T-helper 2 cell (primary cell): Measurements from ENCODE around the gene VKORC1.

Experiments
- DNase-seq, 5 experiments: peaks; one replicate each; pipeline versions ENCODE4 v3.0.0 to v3.0.0-alpha.2; 2012 to 2022

The VKORC1 gene

DNA sequence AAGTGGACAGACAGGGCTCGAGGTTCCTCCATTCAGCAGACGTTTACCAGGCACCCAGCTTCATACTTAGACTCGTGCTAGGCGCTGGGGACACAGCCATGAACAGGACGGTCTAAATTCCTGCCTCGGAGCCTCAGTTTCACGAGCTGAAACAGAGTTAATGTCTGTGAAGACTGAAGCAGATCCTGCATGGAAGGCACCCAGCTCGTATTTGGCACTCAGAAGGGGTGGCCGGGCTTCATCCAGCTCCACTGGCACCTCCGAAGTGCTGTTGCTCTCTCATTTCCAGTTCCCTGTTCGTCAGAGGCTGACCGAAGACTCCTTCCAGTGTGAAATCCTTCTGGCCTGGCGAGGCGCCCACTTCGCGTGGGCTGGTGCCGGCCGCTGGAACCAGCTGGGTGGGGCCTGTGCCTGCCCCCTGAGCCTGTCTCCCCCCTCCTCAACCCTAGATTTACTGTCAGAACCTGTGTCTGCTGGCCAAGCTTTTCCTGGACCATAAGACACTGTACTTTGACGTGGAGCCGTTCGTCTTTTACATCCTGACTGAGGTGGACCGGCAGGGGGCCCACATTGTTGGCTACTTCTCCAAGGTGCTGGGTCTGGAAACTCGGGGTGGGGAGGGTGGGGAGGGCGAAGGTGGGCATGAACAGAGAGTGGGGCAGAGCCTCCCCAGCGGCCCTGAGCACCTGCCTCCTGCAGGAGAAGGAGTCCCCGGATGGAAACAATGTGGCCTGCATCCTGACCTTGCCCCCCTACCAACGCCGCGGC, 35.2 kb upstream of the VKORC1 start:
- no peak for DNase-seq

- no peak for DNase-seq
These were observed 34.3 kb upstream of the VKORC1 start for GRCh38 chr16:31128711-31129567.

DNA sequence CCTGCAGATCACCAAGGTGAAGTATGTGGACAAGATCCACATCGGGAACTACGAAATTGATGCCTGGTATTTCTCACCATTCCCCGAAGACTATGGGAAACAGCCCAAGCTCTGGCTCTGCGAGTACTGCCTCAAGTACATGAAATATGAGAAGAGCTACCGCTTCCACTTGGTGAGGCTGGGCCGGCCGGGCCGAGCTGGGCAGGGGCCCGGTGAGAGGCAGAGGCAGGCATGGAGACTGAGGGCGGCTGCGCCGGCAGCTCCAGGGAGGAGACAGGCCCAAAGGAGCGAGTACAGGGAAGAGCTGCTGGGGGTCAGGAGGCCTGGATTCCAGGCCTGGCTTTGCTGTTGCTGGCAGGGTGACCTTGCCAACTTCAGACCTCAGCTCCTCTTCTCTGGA, 32.6 kb upstream of the VKORC1 start:
- no peak for DNase-seq

DNA sequence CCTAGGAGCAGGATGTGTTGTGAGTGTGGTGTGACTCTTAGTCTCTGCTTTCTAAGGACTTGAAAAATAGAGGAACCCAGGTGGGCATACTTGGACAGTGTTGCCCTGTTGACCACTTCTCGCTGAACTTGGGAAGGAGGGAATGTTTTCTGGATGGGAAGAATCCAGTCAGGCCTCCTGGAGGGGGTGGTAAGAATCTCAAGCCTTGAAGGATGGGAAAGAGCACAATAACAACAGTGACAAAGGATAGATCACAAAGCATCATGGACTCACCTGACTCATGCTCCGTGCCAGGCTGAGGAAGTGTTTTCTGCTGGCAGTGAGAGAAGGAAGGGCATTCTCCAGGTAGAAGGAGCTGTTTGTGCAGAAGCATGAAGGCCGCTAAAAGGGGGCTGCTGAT, 31.2 kb upstream of the VKORC1 start:
- no peak for DNase-seq

- no peak for DNase-seq
These were observed 25.5 kb upstream of the VKORC1 start for GRCh38 chr16:31120129-31120528.

- DNase-seq: no peak
These were observed 23.9 kb upstream of the VKORC1 start for GRCh38 chr16:31118223-31119155.

GRCh38 chr16:31117384-31118222, 23.0 kb upstream of the VKORC1 start, which contains the start of gene KAT8:
Gene KAT8, plus strand, starts transcription at chr16:31117664. Its CDS starts 18 bp downstream, at chr16:31117682.
- peak; percentile 94 to 98 (median 95) for DNase-seq

DNA sequence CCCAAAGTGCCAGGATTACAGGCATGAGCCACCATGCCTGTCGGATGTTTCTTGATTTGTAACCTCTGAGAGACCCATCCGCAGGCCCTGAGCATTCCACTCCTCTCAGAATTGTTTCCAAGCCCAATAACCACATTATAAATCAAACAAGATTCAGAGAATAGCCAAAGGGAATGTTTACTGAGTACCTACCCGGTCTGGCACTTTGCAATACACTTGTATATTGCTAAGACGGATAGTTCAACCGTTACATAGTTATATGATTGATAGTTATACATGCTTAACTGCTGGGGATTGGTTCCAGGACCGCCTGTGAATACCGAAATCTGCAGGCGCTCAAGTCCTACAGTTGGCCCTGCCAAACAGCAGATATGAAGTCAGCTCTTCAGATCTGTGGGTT, 19.9 kb upstream of the VKORC1 start:
- no peak for DNase-seq

DNA sequence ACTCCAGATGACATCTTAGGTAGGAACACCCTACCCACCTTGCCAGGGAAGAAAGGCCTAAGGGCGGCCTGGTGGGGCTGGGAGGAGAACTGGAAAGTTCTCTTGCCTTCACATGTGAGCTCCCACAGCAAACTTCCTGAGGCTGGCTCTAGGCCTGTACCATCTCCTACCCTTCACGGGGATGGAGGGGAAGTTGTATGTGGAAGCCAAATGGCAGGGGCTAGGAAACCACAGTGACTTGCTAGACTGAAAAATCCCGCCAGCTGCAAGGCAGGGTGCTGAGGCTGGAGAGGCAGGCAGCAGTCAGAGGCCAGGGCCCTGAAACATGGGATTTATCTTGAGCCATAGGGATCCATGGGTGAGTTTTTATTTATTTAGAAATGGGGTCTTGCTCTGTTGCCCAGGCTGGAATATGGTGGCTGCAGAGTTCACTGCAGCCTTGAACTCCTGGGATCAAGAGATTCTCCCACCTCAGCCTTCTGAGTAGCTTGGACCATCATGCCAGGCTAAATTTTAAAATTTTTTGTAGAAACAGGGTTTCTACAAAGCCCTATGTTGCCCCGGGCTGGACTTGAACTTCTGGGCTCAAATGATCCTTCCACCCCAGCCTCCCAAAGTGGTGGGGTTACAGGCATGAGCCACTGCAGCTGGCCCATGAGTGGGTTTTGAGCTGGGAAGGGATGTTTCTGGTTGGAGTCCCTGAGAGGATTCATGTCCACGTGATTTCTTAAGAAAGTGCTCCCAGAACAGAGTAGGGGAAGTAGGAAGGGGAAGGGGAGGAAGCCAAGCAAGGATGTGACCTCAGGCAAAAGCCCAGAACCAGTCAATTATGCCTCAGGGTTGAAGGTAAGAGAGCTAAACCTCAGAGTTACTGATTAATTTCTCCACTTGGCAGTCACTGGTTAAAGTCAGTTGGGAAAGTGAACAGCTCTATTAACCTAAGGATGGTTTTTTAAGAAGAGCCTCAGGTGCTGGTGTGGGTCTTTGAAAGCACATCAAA, 18.8 kb upstream of the VKORC1 start:
- no peak for DNase-seq

DNA sequence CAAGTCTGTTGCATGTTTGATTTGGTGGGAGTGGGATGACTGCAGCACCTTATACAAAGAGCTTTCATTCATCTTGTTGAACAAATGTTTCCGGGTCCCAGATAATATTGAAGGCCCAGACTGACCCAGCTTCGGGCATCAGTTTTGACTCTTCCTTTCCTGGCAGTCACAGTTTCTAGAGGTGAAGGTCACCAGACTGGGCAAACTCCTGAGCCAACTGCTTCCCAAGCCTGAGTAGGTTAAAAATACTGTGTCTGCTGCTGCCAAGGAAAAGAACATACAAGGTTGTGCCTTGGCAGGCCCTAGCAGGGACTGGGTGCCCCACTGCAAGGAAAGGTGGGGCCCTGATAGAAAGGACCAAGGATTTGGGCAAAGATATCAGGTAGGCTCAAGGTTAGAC, 18.1 kb upstream of the VKORC1 start:
- DNase-seq: no peak

- DNase-seq: no peak
These were observed 17.4 kb upstream of the VKORC1 start for GRCh38 chr16:31111881-31112466.

- no peak for DNase-seq
These were observed 15.8 kb upstream of the VKORC1 start for GRCh38 chr16:31110106-31111034.

GRCh38 chr16:31109622-31110021, 15.0 kb upstream of the VKORC1 start:
- no peak for DNase-seq

DNA sequence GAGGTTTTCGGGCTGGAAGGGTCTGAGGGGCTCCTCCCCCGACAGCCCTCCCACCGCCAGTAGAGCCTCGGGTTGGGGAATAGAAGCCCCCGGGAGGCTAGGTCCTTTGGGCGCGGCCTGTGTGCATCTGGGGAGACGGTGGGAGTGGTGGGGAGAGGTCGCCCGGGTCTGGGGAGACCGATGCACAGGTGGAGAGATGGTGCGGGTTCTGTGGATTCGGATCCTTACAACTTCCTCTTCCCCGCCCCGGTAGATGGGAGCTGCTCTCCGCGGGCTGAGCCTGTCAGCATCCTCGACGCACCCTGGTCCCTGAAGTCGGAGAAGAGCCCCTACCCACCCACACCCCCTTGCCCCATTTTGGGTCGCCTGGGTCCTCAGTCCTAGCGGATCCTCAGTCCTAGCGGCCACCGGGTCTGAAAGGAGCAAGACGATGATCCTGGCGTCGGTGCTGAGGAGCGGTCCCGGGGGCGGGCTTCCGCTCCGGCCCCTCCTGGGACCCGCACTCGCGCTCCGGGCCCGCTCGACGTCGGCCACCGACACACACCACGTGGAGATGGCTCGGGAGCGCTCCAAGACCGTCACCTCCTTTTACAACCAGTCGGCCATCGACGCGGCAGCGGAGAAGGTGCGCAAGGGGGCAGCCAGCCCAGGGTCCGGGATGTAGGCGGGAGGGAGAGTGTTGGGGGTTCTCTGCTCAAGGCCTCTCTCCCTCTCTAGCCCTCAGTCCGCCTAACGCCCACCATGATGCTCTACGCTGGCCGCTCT, 14.4 kb upstream of the VKORC1 start:
- no peak for DNase-seq

GRCh38 chr16:31108035-31108793, 13.6 kb upstream of the VKORC1 start, which contains the start of gene BCKDK:
Gene BCKDK, plus strand, starts transcription at chr16:31108386. Its CDS starts 838 bp downstream, at chr16:31109224.
- DNase-seq: peak; percentile 28 to 81 (median 42)

GRCh38 chr16:31107465-31107867, 12.9 kb upstream of the VKORC1 start:
- DNase-seq: peak in 1 of 5 experiments; percentile 55
